MM.1S (cell line): Measurements from ENCODE around the gene EMX1.

ENCODE experiments used
- DNase-seq: peaks from one replicate; pipeline ENCODE4 v3.0.0-alpha.2; 2015
- H2AFZ ChIP-seq: fragments of 300-600 bp; sonication (generic); 2 replicates; pipeline ENCODE4 v1.6.0; 2016; ENCODE audit warnings: antibody characterized with exemption, low read length
- H3F3A ChIP-seq: fragments of 300-600 bp; sonication (generic); 2 replicates; pipeline ENCODE4 v1.6.1; 2016; ENCODE audit warnings: mild to moderate bottlenecking, antibody characterized with exemption, low read length, moderate library complexity, mixed read lengths; ENCODE audit not compliant: insufficient read depth
- H3K27ac ChIP-seq: fragments of 300-600 bp; sonication (generic); 2 replicates; pipeline ENCODE4 v1.5.1; 2016; ENCODE audit warnings: mild to moderate bottlenecking, low read length
- H3K27me3 ChIP-seq: fragments of 300-600 bp; sonication (generic); replicated peaks from 2 replicates; pipeline ENCODE4 v1.6.0; 2016; ENCODE audit warnings: low read length; ENCODE audit not compliant: insufficient read depth
- H3K36me3 ChIP-seq: fragments of 300-600 bp; sonication (generic); replicated peaks from 2 replicates; pipeline ENCODE4 v1.6.1; 2016; ENCODE audit warnings: mild to moderate bottlenecking, low read length, mixed read lengths; ENCODE audit not compliant: insufficient read depth
- H3K4me1 ChIP-seq: fragments of 300-600 bp; sonication (generic); 2 replicates; pipeline ENCODE4 v1.6.1; 2016; ENCODE audit warnings: low read length, mixed read lengths
- H3K4me2 ChIP-seq: fragments of 300-600 bp; sonication (generic); 2 replicates; pipeline ENCODE4 v1.6.0; 2016; ENCODE audit warnings: low read depth, low read length
- H3K4me3 ChIP-seq: fragments of 300-600 bp; sonication (generic); 2 replicates; pipeline ENCODE4 v1.5.1; 2016; ENCODE audit warnings: low read length, mixed read lengths
- H3K79me2 ChIP-seq: fragments of 300-600 bp; sonication (generic); 2 replicates; pipeline ENCODE4 v1.6.1; 2016; ENCODE audit warnings: mixed run types, low read length, mixed read lengths
- H3K9ac ChIP-seq: fragments of 300-600 bp; sonication (generic); 2 replicates; pipeline ENCODE4 v1.6.1; 2016; ENCODE audit warnings: low read length, mixed read lengths
- H3K9me2 ChIP-seq: fragments of 300-600 bp; sonication (generic); replicated peaks from 2 replicates; pipeline ENCODE4 v1.6.1; 2016; ENCODE audit warnings: mild to moderate bottlenecking, low read length, mixed read lengths; ENCODE audit not compliant: insufficient read depth
- H3K9me3 ChIP-seq: fragments of 300-600 bp; sonication (generic); replicated peaks from 2 replicates; pipeline ENCODE4 v1.6.1; 2016; ENCODE audit warnings: mild to moderate bottlenecking, low read length, mixed read lengths; ENCODE audit not compliant: insufficient read depth
- H4K20me1 ChIP-seq: fragments of 300-600 bp; sonication (generic); 2 replicates; pipeline ENCODE4 v1.6.1; 2016; ENCODE audit warnings: mild to moderate bottlenecking, low read length, moderate library complexity, mixed read lengths; ENCODE audit not compliant: insufficient read depth
- CTCF ChIP-seq: fragments of 300-600 bp; sonication (generic); IDR thresholded peaks from 2 replicates; pipeline ENCODE4 v1.5.1; 2016; ENCODE audit warnings: antibody characterized with exemption, low read length, mixed read lengths
- EZH2 ChIP-seq: fragments of 300-600 bp; sonication (generic); optimal IDR thresholded peaks from 2 replicates; pipeline ENCODE3; 2017; ENCODE audit warnings: low read depth, mild to moderate bottlenecking, antibody characterized with exemption, low read length, mixed read lengths
- EZH2phosphoT487 ChIP-seq: fragments of 300-600 bp; sonication (generic); IDR thresholded peaks from 2 replicates; pipeline ENCODE4 v1.6.1; 2018; ENCODE audit warnings: antibody characterized with exemption, low read length

Gene EMX1

GRCh38 chr2:72954376-72955227 is 37.3 kb downstream of the EMX1 start:
- H3K9me2 ChIP-seq: no peaks in the 10 kb centered on the region
- no peaks in the 10 kb centered on the region for H3F3A ChIP-seq
- H3K9me3 ChIP-seq: no peaks in the 10 kb centered on the region
- H3K27ac ChIP-seq: no peak overlapping the region
- no peaks in the 10 kb centered on the region for H3K36me3 ChIP-seq
- H3K4me3 ChIP-seq: no peak overlapping the region
- no peak overlapping the region for H3K4me2 ChIP-seq
- DNase-seq: no peak
- no peak for TF ChIP-seq EZH2phosphoT487
- no peak for TF ChIP-seq EZH2
- TF ChIP-seq CTCF: no peak
- no peaks in the 10 kb centered on the region for H4K20me1 ChIP-seq
- no peaks in the 10 kb centered on the region for H3K27me3 ChIP-seq
- no peaks in the 10 kb centered on the region for H3K4me1 ChIP-seq
- H2AFZ ChIP-seq: no peak overlapping the region
- no peaks in the 10 kb centered on the region for H3K79me2 ChIP-seq
- no peak overlapping the region for H3K9ac ChIP-seq

DNA sequence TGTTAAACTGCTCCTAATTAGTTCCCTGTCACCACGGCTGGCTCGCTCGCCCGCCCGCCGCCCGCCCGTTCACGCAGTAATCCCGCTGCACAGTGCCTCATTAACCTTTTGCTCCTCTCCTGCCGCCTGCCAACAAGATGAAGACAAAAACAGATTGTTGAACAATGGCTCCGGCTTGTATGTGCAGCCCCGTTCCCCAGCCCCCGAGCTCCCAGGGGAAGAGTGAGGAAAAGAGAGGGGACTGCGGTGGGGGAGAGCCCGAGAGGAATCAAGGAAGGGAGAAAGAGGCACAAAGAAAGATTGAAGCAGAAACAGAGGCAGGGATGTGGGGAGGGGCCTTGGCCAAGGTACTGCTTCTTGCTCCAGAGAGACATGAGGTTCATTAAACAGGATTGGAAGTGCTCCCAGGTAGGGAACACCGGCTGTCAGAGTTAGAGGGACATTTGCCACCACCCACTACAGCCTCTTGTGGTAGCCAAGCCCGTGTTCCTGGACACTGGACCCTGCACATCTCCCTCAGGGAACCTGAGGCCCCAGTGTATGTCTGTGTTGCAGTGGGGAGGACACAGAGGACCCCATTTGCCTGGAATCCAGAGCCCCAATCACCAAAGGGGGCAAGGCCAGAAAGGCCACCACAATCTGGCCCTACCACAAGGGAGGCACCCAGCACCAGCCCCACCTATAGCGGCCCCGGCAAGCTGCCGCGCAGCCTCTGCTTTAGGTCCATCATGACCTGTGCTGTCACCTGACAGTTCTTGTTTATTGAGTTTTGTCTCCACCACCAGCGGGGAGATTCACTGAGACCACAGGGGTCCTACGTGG is 38.1 kb downstream of the EMX1 start:
- H3K4me3 ChIP-seq: no peak overlapping the region

DNA sequence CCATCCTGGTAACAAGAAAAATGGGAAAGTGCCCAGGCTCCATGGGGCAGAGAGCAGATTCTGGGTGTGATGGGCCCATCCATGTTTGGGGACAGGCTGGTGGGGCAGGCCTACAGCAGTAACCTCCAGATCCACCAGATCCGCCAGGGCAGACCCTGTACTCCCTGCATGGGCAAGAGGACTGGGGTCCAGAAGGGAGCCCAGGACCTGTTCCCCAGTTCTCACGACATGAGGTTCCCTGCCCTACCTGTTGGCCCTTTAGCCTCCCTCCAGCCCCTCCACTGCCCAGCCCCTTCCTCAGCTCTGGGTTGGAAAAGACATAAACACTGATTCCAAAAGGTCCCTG is 38.7 kb downstream of the EMX1 start:
- H3K36me3 ChIP-seq: no peaks in the 10 kb centered on the region
- no peak overlapping the region for H3K4me2 ChIP-seq
- H3K27me3 ChIP-seq: no peaks in the 10 kb centered on the region
- no peak overlapping the region for H3K4me3 ChIP-seq
- H2AFZ ChIP-seq: no peak overlapping the region
- no peaks in the 10 kb centered on the region for H3K9me3 ChIP-seq
- H3K9me2 ChIP-seq: no peaks in the 10 kb centered on the region
- H3K27ac ChIP-seq: no peak overlapping the region
- no peaks in the 10 kb centered on the region for H3K4me1 ChIP-seq
- no peaks in the 10 kb centered on the region for H3K79me2 ChIP-seq
- no peaks in the 10 kb centered on the region for H3F3A ChIP-seq
- no peak overlapping the region for H3K9ac ChIP-seq
- no peaks in the 10 kb centered on the region for H4K20me1 ChIP-seq
- no peak for TF ChIP-seq EZH2
- TF ChIP-seq EZH2phosphoT487: no peak
- TF ChIP-seq CTCF: no peak
- no peak for DNase-seq

More for the DNA sequence above, 38.1 kb downstream of the EMX1 start:
- Histone ChIP-seq H3K27me3 (no peaks in the 10 kb centered on the region), H3K9me3 (no peaks in the 10 kb centered on the region), H3K36me3 (no peaks in the 10 kb centered on the region), H3F3A (no peaks in the 10 kb centered on the region), H3K79me2 (no peaks in the 10 kb centered on the region), H3K4me1 (no peaks in the 10 kb centered on the region), H3K9ac (no peak overlapping the region), H4K20me1 (no peaks in the 10 kb centered on the region), H3K4me2 (no peak overlapping the region), H2AFZ (no peak overlapping the region), H3K9me2 (no peaks in the 10 kb centered on the region), H3K27ac (no peak overlapping the region)
- no peak for DNase-seq
- TF ChIP-seq EZH2 (no peak), CTCF (no peak), EZH2phosphoT487 (no peak)
